Measurements from ENCODE around the gene EXD3. TPM values are rescaled to one million over a fixed set of nuclear protein-coding genes. Genes with fewer than 3 reads are reported as not detected.
A peak's percentile ranks its signal among the peaks of the same experiment; 100 is the strongest.

Gene EXD3
- total RNA-seq, 1 experiment from 2014 or later: 1.9 TPM

DNA sequence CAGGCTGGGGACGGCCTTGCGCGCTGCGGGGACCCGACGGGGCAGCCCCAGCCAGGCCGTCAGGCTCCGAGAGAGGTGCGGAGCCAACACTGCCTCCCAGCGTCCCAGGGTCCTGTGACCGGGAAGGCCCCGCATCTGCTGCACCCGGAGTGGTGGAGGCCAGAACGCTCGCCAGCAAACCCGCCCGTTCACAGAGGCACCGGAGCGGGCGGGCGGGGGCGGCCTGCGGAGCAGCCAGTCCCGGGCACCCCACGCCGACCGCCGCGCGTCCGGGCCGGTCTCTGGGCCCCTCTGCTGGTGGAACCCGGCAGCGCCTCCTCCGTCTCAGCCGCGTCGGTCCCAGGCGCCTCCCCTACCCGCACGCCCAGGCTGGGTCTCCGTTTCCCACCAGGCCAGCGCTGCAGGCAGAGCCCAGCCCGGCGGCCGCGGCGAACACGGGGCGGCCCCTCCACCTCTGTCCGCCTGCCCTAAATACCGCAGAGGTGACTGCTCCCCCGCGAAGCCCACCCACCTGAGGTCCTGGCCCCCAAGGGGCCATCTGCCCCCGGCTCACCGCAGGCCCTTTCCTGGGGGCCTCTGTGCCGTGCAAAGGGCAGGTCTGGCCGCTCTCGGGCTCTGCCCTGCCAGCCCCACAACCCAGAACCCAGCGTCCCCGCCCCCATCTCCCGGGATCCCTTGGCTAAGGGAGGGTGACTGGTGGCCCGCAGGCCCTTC, 15.9 kb downstream of the EXD3 start:
- H3K27me3 ChIP-seq: peaks cover 7% of the 10 kb centered on the region
- peak overlapping the region; percentile 30; the same call in 1 of the 2 replicates for H3K4me3 ChIP-seq

DNA sequence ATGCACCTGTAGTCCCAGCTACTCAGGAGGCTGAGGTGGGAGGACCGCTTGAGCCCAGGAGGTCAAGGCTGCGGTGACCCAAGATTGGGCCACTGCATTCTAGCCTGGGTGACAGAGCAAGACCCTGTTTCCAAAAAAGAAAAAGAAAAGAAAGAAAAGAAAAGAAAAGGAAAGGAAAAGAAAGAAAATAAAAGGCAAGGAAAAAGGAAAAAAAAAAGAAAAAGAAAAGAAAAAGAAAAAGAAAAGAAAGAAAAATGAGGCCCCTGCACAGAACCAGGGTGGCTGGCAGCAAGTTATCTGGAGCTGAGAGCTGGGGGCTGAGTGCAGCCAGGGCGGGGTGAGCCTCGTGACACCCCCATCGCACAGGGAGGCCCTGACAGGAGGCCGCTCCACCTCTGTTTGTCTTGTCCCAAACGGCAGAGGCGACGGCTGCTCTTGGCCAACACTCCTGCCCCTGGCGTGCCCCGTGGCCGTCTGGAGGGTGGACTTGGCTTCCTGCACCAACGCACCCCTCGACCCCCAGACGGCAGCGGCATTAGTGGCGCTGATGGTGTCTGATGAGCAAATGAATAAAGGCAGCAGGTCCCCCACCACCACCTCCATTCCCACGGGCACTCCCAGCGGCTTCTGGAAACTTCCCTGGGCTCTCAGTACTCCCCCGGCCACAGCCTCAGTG, 16.7 kb downstream of the EXD3 start:
- no peak for DNase-seq
- Histone ChIP-seq H3K4me3 (no peak overlapping the region), H3K9me3 (replicated peaks) (no peaks in the 10 kb centered on the region), H3K4me1 (peaks cover 19% of the 10 kb centered on the region), H3K27ac (no peak overlapping the region), H3K27me3 (peaks cover 7% of the 10 kb centered on the region), H3K36me3 (no peaks in the 10 kb centered on the region)

More for the DNA sequence above, 15.9 kb downstream of the EXD3 start:
- no peaks in the 10 kb centered on the region for H3K36me3 ChIP-seq
- H3K27ac ChIP-seq: no peak overlapping the region
- H3K9me3 ChIP-seq (replicated peaks): no peaks in the 10 kb centered on the region
- DNase-seq: peak; percentile 73 to 79
- peaks cover 24% of the 10 kb centered on the region for H3K4me1 ChIP-seq

DNA sequence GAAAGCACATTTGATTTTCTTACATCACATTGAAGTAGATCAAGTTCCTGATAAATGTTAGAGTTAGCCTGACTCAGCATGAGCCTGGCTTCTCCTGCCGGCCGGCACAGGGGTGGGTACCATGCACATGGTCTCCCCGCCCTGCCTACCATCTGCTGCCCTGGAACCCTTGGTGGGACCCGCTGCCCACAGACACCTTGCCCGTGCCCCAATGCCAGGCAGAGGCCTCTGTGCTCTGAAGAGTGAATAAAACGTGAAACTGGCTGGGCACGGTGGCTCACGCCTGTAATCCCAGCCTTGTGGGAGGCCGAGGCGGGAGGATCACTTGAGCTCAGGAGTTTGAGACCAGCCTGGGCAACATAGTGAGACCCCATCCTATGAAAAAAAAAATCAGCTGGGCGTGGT, 17.3 kb downstream of the EXD3 start:
- no peak for DNase-seq
- peaks cover 7% of the 10 kb centered on the region for H3K27me3 ChIP-seq
- H3K27ac ChIP-seq: no peak overlapping the region
- H3K4me3 ChIP-seq: no peak overlapping the region
- H3K36me3 ChIP-seq: no peaks in the 10 kb centered on the region
- no peaks in the 10 kb centered on the region for H3K9me3 ChIP-seq (replicated peaks)
- peaks cover 13% of the 10 kb centered on the region for H3K4me1 ChIP-seq

DNA sequence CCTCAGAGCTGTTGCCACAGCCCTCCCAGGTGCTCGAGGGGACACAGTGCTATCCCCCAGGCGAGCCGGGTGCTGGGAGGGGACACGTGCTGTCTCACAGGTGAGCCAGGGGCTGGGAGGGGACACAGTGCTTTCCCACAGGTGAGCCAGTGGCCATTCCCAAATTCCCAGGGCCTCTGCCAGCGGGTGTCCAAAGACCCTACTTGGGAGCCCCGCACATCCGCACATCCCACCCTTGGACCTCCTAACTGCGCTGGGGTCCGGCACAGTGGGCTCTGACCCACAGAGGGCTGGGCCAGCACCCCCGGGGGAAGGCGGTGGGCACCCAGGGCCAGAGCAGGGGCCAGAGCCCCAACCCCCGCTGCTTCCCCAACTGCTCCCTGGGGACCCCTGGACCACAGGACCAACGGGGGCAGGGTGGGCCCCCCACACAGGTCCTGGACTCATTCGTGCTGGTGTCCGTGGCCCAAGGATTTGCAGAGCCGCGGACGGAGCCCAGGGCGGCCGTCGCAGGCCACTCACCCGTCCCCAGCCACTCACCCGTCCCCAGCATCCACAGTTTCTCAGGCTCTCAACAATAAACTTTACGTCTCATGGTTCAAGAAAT, 17.9 kb downstream of the EXD3 start:
- H3K27ac ChIP-seq: no peak overlapping the region
- H3K36me3 ChIP-seq: no peaks in the 10 kb centered on the region
- peaks cover 7% of the 10 kb centered on the region for H3K27me3 ChIP-seq
- peaks cover 11% of the 10 kb centered on the region for H3K4me1 ChIP-seq
- H3K9me3 ChIP-seq (replicated peaks): no peaks in the 10 kb centered on the region
- H3K4me3 ChIP-seq: no peak overlapping the region
- no peak for DNase-seq

DNA sequence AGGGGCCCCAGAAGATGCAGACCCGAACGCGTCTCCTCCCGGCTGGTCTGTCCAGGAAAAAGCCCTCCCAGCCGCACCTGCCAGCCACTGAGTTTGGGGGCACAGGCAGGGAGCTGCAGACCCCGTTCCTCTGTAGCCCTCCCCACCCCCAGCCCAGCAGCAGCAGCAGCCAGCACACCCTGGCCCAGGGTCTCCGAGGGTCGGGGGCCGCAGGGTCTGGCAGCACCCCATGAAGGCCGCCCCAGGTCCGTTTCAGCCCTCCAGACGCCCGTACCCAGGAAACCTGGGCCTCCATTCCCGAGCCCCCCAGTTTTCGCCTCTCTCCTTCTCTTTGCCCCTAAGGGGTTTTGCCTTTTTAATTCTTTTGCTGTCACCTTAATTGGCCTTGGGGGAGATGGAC, 19.7 kb downstream of the EXD3 start:
- DNase-seq: no peak
- H3K4me1 ChIP-seq: peaks cover 11% of the 10 kb centered on the region
- H3K9me3 ChIP-seq (replicated peaks): no peaks in the 10 kb centered on the region

DNA sequence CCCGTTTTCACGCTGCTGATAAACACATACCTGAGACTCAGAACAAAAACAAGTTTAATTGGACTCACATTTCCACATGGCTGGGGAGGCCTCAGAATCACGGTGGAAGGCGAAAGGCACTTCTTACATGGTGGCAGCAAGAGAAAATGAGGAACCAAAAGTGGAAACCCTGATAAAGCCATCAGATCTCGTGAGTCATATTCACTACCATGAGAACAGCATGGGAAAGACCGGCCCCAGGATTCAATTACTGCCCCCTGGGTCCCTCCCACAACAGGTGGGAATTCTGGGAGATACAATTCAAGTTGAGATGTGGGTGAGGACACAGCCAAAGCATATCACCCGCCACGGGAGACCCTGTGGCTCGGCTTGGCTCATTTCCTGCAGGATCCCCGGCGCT, 20.2 kb downstream of the EXD3 start:
- Histone ChIP-seq H3K4me3 (no peak overlapping the region), H3K9me3 (replicated peaks) (no peaks in the 10 kb centered on the region), H3K4me1 (peaks cover 11% of the 10 kb centered on the region), H3K27ac (no peak overlapping the region), H3K27me3 (peaks cover 7% of the 10 kb centered on the region), H3K36me3 (no peaks in the 10 kb centered on the region)
- peak; percentile 66 to 78 for DNase-seq

More for the DNA sequence above, 19.7 kb downstream of the EXD3 start:
- peaks cover 7% of the 10 kb centered on the region for H3K27me3 ChIP-seq
- H3K36me3 ChIP-seq: no peaks in the 10 kb centered on the region
- H3K27ac ChIP-seq: no peak overlapping the region
- H3K4me3 ChIP-seq: no peak overlapping the region

DNA sequence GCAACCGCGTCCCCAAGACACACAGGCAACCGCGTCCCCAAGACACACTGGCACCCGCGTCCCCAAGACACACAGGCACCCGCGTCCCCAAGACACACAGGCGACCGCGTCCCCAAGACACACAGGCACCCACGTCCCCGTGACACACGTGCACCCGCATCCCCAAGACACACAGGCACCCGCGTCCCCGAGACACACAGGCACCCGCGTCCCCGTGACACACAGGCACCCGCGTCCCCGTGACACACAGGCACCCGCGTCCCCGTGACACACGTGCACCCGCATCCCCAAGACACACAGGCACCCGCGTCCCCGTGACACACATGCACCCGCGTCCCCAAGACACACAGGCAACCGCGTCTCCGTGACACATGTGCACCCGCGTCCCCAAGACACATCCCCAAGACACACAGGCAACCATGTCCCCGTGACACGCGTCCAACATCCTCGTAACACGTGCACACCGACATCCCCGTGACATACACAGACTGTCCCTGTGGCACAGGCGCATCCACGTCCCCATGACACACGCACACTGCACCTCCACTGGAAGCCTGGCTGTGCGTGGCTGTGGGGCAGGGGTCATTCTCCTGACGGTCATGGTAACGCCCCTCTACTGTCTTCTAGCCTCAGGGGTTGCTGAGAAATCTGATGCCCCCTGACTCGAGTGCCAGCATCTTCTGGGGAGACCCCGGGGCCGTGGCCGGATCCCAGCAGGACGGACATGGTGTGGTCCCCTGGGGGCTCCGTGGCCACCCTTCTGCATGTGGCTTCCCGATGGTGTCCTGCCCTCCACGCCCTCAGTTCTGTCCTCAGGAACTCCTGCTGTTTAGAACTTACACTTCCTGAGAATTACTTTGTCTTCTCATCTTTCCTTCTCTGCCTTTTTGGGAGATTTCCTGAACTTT, 24.1 kb downstream of the EXD3 start:
- H3K9me3 ChIP-seq (replicated peaks): no peaks in the 10 kb centered on the region
- no peak overlapping the region for H3K4me3 ChIP-seq
- no peaks in the 10 kb centered on the region for H3K36me3 ChIP-seq
- no peaks in the 10 kb centered on the region for H3K27me3 ChIP-seq
- no peak for DNase-seq
- H3K27ac ChIP-seq: no peak overlapping the region
- peaks cover 15% of the 10 kb centered on the region for H3K4me1 ChIP-seq

DNA sequence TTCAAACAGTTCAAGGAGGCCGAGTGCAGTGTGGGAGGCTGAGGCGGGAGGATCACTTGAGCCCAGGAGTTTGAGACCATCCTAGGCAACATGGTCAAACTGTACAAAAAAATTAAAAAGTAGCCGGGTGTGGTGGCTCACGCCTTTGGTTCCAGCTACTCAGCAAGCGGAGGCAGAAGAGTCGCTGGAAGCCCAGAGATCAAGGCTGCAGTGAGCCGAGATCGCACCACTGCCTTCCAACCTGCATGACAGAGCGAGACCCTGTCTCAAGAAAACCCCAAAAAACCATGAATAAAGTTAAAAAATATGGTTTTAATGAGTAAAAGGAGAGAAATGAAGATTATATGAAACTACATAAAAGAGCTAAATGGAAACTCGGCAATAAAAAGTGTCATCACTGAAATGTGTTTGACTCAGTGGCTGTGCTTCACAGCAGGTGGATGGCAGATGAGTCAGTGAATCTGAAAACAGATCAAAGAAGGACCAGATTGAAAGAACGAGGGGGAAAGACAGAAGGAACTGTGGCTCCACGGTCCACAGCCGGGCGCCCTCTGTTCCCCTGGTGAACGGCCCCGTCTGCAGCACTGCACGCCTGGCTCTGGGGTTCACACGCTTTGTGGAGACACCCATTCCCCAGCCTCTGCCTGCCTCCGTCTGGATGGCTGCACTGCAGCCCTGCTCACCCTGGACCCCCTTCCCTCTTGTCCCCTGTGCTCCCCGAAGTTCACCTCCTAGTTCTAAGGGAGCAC, 25.1 kb downstream of the EXD3 start:
- H3K9me3 ChIP-seq (replicated peaks): no peaks in the 10 kb centered on the region
- H3K27ac ChIP-seq: no peak overlapping the region
- H3K4me3 ChIP-seq: no peak overlapping the region
- peaks cover 13% of the 10 kb centered on the region for H3K4me1 ChIP-seq
- H3K36me3 ChIP-seq: no peaks in the 10 kb centered on the region
- DNase-seq: no peak
- no peaks in the 10 kb centered on the region for H3K27me3 ChIP-seq

DNA sequence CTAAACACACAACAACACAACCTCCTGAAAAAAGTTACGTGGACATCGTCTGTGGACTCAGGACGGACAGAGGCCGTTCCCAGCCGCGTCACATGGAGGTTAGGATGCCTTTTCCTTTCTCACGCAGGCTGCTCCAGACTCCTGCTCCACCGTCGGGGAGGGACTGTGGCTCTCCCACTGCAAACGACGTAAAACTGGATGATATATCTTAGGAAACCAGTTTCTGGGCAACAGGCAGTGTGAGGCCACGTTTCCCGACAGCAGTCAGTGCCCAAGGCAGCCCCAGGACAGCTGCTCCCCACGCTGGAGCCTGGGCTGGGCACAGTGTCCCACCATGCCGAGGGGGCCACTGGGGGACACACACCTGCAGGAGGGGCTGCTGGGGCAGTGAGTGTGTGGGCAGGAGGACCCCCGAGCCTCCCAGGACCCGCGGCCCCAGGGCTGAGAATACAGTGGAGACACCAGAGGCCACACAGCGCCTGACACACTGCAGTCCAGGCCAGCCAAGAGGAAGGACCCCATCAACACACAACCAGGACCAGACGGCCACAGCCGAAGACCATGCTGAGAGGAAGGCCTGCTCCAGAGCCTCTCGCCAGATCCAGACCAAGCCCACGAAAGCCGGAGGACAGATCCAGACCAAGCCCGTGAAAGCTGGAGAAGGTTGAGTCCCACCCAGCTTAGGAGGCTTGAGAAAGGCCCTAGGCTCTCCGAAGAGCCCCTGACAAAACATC, 26.2 kb downstream of the EXD3 start:
- peaks cover 8% of the 10 kb centered on the region; the same call in 1 of the 2 replicates for H3K4me1 ChIP-seq
- H3K9me3 ChIP-seq (replicated peaks): no peaks in the 10 kb centered on the region
- H3K27me3 ChIP-seq: no peaks in the 10 kb centered on the region
- no peaks in the 10 kb centered on the region for H3K36me3 ChIP-seq
- no peak for DNase-seq
- no peak overlapping the region for H3K27ac ChIP-seq
- no peak overlapping the region for H3K4me3 ChIP-seq

DNA sequence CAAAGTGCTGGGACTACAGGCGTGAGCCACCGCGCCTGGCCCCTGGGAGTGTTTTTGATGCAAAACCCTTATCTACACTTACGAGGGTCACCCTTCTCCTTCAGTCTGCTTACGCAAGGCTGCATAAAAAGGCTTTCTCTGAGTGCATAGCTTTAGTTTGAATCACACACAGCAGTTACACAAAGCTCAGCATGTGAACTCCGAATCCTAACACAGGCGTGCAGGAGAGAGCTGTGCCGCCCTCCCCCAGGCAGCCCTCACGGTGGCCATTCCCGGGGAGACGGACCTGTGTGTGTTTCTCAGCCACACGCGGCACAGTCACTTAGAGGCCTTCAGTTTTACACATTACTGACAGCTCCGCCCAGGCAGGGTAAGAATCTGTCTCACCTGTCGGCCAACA, 26.7 kb downstream of the EXD3 start:
- peaks cover 8% of the 10 kb centered on the region; the same call in 1 of the 2 replicates for H3K4me1 ChIP-seq
- DNase-seq: no peak
- no peaks in the 10 kb centered on the region for H3K27me3 ChIP-seq
- H3K9me3 ChIP-seq (replicated peaks): no peaks in the 10 kb centered on the region
- H3K4me3 ChIP-seq: no peak overlapping the region
- no peaks in the 10 kb centered on the region for H3K36me3 ChIP-seq
- no peak overlapping the region for H3K27ac ChIP-seq

DNA sequence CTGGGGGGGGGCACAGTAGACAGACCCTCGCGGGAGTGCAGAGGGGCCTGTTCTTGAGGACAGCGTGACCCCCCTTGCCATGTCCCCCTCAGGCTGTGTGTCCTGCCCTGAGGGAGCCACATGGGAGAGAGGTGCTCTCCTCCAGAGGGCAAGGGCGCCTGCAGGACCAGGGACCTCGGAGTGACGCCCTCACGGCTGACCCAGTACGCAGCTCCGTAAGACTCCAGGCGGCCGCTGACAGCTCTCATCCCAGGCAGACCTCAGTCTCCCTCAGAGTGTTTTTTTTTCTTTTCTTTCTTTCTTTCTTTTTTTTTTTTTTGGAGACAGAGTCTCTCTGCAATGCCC, 27.3 kb downstream of the EXD3 start:
- no peaks in the 10 kb centered on the region for H3K27me3 ChIP-seq
- no peak overlapping the region for H3K27ac ChIP-seq
- no peak overlapping the region for H3K4me3 ChIP-seq
- peaks cover 10% of the 10 kb centered on the region; the same call in 1 of the 2 replicates for H3K4me1 ChIP-seq
- no peak for DNase-seq
- H3K9me3 ChIP-seq (replicated peaks): no peaks in the 10 kb centered on the region
- no peaks in the 10 kb centered on the region for H3K36me3 ChIP-seq

DNA sequence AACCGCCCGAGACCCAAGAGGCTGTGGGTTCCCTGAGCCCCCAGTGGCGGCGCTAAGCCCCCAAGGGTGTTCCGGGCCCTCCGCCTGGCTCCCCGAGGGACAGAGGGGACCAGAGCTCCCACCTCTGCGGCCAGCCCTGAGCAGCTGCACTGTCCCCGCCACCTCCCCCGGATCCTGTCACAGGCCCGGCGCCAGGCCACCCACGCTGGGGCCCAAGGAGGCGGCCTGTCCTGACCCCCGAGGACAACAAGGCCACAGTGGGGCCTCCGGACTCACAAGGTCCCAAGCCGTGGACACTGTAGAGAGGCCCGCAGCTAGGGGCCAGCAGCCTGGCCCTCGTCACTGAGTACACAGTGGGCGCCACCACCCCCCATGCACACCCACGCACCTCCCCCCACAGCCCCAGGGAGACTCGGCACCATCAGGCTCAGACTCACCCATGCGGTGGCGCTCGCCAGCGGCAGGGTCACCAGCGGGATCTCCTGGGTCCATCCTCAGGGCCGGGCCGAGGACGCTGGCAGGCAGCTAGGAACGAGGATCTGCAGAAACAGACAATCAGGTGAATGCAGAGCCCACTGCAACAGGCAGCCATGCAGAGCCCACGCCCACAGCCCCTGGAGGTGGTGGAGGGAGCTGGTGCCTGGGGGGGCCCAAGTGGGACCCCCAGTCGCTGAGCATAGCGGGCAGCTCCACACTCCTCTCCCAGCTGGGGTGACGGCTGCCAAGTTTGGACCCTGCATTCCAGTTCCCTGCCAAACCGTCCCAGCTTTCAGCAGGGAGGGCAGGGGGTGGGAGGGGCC, 27.9 kb downstream of the EXD3 start:
- peaks cover 13% of the 10 kb centered on the region for H3K4me1 ChIP-seq
- no peaks in the 10 kb centered on the region for H3K36me3 ChIP-seq
- peak overlapping the region; percentile 38; the same call in 1 of the 2 replicates for H3K27ac ChIP-seq
- no peaks in the 10 kb centered on the region for H3K27me3 ChIP-seq
- peak overlapping the region; percentile 43 for H3K4me3 ChIP-seq
- DNase-seq: peak; percentile 70 to 71
- no peaks in the 10 kb centered on the region for H3K9me3 ChIP-seq (replicated peaks)

Data from SJCRH30 (cell line).